Measurements from ENCODE around the gene BTBD9. TPM values are rescaled to one million over a fixed set of nuclear protein-coding genes. Genes with fewer than 3 reads are reported as not detected.

BTBD9 gene
- total and polyA plus RNA-seq, 2 of the 13 experiments (the other 11 are each of a cell fraction or from before 2014, with no cell fraction given): 1.2 to 3.0 TPM

DNA sequence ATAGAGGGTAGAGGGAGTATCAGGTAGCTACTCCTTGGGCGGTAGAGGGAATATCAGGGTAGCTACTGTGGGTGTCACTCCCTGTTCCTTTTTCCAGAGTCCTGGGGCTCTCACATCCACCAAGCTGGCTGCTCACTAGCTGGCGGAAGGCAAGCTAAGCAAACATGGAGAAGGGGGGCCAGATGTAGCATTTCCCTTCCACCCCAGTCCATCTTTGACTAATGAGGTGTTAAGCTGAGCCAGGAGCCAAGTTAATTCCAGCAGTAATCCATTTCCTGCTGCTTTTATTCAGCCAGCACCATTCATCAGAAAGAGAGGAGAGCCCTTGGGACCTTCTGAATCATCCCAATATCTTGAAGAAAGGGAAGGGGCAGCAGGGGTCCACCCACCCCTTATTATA, 490.2 kb downstream of the BTBD9 start:
- Histone ChIP-seq H2AFZ (ENCODE audit: low read length) (no peak overlapping the region), H3K27ac (ENCODE audit: extremely low read length, insufficient read depth, low read length) (no peak overlapping the region), H3K4me1 (ENCODE audit: insufficient read depth, low read length) (peaks cover 3% of the 10 kb centered on the region), H3K79me2 (ENCODE audit: insufficient read depth, low read length) (no peaks in the 10 kb centered on the region), H3K4me3 (replicated peaks in 1 of 3; ENCODE audit: insufficient read depth in 1 of 3, low read depth in 2 of 3, low read length in 3 of 3) (no peak overlapping the region), H3K9ac (ENCODE audit: insufficient read depth, low read depth, low read length) (no peak overlapping the region), H4K20me1 (ENCODE audit: insufficient read depth, low read length) (peaks cover 3% of the 10 kb centered on the region; the same call in 1 of the 2 replicates), H3K4me2 (ENCODE audit: low read depth, low read length) (no peak overlapping the region), H3K9me3 (ENCODE audit: low read length) (no peaks in the 10 kb centered on the region), H3K27me3 (ENCODE audit: control insufficient read depth in 1 of 2, insufficient read depth in 2 of 2, low read length in 2 of 2) (no peaks in the 10 kb centered on the region), H3K36me3 (replicated peaks in 1 of 2; ENCODE audit: control insufficient read depth in 1 of 2, insufficient read depth in 2 of 2, low read length in 2 of 2) (peaks cover 14 to 33% of the 10 kb centered on the region in 2 experiments)
- ATAC-seq: no peak
- no TSS peak for BruUV-seq (replicated peaks)
- FAIRE-seq: no peak
- in situ Hi-C loops (cut with HindIII; ENCODE audit: extremely low pct_ligation_motif_present, low pct_unique_long_range_greater_than_20kb) (no loop called here), intact Hi-C loops (cut with micrococcal nuclease; ENCODE audit: unreplicated experiment) (no loop called here)
- POLR2A ChIA-PET: no interaction called here
- WGBS (ENCODE audit: low lambda C conversion rate): 100% methylated on average over 2 of the region's 2 CpGs
- CTCF ChIA-PET (ENCODE audit: low intra/inter-chr PET ratio, low total read pairs): no interaction called here
- no peak for DNase-seq (ENCODE audit: low spot score)
- no peak for TF ChIP-seq RBAK (CRISPR knock-in tag; IDR thresholded peaks at IDR 0.05)
- TF ChIP-seq ZNF232 (CRISPR knock-in tag; IDR thresholded peaks at IDR 0.05; ENCODE audit: borderline replicate concordance): no peak
- no peak for TF ChIP-seq ZNF746 (CRISPR knock-in tag; IDR thresholded peaks at IDR 0.05)
- TF ChIP-seq AGO2 (optimal IDR thresholded peaks at IDR 0.05; ENCODE audit: low read depth, low read length): no peak
- TF ChIP-seq, protein P1, sequence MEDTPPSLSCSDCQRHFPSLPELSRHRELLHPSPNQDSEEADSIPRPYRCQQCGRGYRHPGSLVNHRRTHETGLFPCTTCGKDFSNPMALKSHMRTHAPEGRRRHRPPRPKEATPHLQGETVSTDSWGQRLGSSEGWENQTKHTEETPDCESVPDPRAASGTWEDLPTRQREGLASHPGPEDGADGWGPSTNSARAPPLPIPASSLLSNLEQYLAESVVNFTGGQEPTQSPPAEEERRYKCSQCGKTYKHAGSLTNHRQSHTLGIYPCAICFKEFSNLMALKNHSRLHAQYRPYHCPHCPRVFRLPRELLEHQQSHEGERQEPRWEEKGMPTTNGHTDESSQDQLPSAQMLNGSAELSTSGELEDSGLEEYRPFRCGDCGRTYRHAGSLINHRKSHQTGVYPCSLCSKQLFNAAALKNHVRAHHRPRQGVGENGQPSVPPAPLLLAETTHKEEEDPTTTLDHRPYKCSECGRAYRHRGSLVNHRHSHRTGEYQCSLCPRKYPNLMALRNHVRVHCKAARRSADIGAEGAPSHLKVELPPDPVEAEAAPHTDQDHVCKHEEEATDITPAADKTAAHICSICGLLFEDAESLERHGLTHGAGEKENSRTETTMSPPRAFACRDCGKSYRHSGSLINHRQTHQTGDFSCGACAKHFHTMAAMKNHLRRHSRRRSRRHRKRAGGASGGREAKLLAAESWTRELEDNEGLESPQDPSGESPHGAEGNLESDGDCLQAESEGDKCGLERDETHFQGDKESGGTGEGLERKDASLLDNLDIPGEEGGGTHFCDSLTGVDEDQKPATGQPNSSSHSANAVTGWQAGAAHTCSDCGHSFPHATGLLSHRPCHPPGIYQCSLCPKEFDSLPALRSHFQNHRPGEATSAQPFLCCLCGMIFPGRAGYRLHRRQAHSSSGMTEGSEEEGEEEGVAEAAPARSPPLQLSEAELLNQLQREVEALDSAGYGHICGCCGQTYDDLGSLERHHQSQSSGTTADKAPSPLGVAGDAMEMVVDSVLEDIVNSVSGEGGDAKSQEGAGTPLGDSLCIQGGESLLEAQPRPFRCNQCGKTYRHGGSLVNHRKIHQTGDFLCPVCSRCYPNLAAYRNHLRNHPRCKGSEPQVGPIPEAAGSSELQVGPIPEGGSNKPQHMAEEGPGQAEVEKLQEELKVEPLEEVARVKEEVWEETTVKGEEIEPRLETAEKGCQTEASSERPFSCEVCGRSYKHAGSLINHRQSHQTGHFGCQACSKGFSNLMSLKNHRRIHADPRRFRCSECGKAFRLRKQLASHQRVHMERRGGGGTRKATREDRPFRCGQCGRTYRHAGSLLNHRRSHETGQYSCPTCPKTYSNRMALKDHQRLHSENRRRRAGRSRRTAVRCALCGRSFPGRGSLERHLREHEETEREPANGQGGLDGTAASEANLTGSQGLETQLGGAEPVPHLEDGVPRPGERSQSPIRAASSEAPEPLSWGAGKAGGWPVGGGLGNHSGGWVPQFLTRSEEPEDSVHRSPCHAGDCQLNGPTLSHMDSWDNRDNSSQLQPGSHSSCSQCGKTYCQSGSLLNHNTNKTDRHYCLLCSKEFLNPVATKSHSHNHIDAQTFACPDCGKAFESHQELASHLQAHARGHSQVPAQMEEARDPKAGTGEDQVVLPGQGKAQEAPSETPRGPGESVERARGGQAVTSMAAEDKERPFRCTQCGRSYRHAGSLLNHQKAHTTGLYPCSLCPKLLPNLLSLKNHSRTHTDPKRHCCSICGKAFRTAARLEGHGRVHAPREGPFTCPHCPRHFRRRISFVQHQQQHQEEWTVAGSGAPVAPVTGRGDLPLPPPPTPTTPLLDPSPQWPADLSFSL (CRISPR knock-in tag; IDR thresholded peaks at IDR 0.05): no peak
- TF ChIP-seq ZNF513 (CRISPR knock-in tag; conservative IDR thresholded peaks at IDR 0.05): no peak
- TF ChIP-seq GFI1 (CRISPR knock-in tag; IDR thresholded peaks at IDR 0.05; ENCODE audit: borderline replicate concordance): no peak
- TF ChIP-seq ZSCAN31 (CRISPR knock-in tag; IDR thresholded peaks at IDR 0.05; ENCODE audit: low read depth): no peak
- no peak for TF ChIP-seq POLR2G (IDR thresholded peaks at IDR 0.05; ENCODE audit: low read depth, low read length)
- no peak for TF ChIP-seq POLR2AphosphoS5 (IDR thresholded peaks at IDR 0.05; ENCODE audit: low read depth, low read length)
- no peak for TF ChIP-seq CHD4 (IDR thresholded peaks at IDR 0.05; ENCODE audit: borderline replicate concordance, low read length)
- no peak for TF ChIP-seq HDAC1 (CRISPR knock-in tag; IDR thresholded peaks at IDR 0.05)
- TF ChIP-seq, protein P2, sequence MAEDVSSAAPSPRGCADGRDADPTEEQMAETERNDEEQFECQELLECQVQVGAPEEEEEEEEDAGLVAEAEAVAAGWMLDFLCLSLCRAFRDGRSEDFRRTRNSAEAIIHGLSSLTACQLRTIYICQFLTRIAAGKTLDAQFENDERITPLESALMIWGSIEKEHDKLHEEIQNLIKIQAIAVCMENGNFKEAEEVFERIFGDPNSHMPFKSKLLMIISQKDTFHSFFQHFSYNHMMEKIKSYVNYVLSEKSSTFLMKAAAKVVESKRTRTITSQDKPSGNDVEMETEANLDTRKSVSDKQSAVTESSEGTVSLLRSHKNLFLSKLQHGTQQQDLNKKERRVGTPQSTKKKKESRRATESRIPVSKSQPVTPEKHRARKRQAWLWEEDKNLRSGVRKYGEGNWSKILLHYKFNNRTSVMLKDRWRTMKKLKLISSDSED (CRISPR knock-in tag; IDR thresholded peaks at IDR 0.05): no peak
- no peak for TF ChIP-seq ZNF44 (CRISPR knock-in tag; IDR thresholded peaks at IDR 0.05)
- TF ChIP-seq ZNF75D (CRISPR knock-in tag; IDR thresholded peaks at IDR 0.05; ENCODE audit: borderline replicate concordance): no peak
- TF ChIP-seq ZNF30 (CRISPR knock-in tag; IDR thresholded peaks at IDR 0.05): no peak
